22Rv1 (cell line): ENCODE data around the gene INSIG1.

Source experiments
- H3K27ac ChIP-seq: fragments of 450-650 bp; 2 replicates; pipeline ENCODE4 v1.5.1; 2017
- ZFX ChIP-seq: fragments of 450-650 bp; IDR thresholded peaks from 2 replicates; pipeline ENCODE4 v1.6.1; 2017; ENCODE audit warnings: antibody characterized with exemption, borderline replicate concordance
- TF ChIP-seq, protein P1 (sequence below): fragments of 450-650 bp; IDR thresholded peaks from 2 replicates; pipeline ENCODE4 v1.5.1; 2017; ENCODE audit warnings: mild to moderate bottlenecking

INSIG1 gene

DNA sequence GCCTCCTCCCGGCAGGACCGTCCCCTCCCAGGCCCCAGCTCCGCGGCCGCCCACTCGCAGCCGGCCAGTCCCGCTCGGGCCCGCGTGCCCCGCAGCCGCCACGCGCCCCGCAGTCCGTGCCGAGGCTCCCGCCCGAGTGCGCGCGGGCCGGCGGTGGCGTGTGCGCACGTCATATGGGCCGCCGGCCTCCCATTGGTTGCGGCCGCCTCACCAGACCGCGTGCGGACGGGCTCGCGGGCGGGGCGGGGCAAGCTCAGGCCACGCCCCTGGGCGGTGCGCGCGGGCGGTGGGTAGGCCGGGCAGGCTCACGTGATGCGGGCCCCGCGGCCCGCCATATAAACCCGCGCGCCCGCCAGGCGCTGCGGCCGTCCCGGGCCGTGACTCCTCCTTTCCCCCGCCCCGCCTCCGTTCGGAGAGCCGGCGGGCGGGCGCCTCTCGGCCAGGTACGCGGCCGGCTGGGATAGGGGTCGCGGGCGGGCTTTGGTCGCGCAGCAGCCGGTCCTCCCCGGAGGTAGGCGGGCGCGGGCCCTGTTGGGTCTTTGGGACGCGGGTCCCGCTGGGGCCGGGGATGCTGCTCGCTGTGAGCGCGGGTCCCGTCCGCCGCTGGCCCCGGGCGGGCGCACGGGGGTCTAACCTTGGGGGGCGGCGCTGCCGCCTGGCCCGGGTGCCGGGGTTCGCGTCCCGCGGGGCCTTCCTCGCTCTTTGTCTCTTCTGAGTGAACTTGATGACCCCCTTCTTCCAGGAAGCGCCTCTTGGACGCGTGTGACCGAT lies at the start of gene INSIG1:
INSIG1 (plus strand) TSS at position 362 of the 771 bp plus-strand sequence; CDS start at position 770, 408 bp downstream.
- TF ChIP-seq ZFX = no peak
- TF ChIP-seq, protein P1, sequence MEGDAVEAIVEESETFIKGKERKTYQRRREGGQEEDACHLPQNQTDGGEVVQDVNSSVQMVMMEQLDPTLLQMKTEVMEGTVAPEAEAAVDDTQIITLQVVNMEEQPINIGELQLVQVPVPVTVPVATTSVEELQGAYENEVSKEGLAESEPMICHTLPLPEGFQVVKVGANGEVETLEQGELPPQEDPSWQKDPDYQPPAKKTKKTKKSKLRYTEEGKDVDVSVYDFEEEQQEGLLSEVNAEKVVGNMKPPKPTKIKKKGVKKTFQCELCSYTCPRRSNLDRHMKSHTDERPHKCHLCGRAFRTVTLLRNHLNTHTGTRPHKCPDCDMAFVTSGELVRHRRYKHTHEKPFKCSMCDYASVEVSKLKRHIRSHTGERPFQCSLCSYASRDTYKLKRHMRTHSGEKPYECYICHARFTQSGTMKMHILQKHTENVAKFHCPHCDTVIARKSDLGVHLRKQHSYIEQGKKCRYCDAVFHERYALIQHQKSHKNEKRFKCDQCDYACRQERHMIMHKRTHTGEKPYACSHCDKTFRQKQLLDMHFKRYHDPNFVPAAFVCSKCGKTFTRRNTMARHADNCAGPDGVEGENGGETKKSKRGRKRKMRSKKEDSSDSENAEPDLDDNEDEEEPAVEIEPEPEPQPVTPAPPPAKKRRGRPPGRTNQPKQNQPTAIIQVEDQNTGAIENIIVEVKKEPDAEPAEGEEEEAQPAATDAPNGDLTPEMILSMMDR = no peak
- H3K27ac ChIP-seq = peak within 1 kb of the TSS; percentile 89

DNA sequence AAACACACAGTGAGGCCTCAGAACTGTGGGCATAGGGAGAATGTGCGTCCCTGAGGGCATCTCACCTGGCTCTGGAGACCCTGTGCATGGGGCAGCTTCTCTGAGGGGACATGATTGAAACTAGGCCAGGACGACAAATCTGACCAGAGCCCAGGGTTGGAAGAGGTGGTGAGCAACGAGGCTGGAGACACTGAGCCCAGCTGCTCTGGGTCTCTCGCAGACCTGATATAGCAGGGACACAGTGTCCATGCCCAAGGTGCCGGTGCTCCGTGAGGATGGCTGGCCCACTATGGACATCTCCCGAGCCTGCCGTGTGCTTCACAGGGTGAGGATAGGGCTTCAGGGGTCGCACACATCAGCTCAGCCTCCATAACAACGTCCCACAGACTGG lies 49.3 kb upstream of the INSIG1 start:
- TF ChIP-seq, protein P1 = no peak
- no peak for TF ChIP-seq ZFX
- no peak overlapping the region for H3K27ac ChIP-seq

DNA sequence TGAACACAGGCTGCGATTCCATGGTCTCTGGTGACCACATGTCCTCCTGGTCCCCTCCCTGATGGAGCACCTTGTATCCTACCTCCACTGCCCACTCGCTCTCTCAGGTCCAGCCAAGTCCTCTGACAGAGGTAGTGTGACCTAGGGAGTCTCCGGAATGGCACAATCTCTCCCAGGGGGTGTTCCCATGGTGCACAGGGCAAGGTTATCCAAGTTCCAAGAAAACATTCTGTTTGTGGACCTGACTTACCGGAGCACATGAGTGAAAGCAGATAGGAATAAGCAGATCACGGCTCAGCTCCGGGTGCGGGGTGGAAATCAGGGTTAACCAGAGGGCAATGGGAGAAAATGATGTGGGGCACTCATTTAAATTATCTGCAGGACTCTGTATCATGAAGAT lies 45.8 kb upstream of the INSIG1 start:
- TF ChIP-seq, protein P1 = no peak
- no peak for TF ChIP-seq ZFX
- no peak overlapping the region for H3K27ac ChIP-seq

DNA sequence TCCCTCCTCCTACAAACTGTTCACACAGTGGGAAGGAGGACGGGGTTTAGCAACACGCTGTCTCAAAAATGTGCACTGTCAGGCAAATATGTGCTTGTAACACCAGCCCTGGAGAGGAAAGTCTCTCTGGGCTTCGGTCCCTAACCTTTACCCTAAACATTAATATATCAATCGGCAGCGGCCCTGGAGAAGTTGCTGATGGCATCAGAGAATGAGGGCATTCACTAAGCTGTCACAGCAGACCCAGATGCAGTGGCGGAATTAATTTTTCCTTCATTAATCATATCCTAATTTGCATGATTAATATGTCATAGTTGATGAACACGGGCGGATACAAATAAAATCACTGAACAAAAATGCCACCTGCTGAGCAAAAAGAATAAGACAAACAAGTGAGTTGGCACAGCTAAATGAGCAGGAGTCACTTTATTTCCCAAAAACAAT lies 45.2 kb upstream of the INSIG1 start:
- H3K27ac ChIP-seq = no peak overlapping the region
- TF ChIP-seq, protein P1 = 0 out of 2 replicates have a peak, but pooled peaks have one; percentile 4
- no peak for TF ChIP-seq ZFX

DNA sequence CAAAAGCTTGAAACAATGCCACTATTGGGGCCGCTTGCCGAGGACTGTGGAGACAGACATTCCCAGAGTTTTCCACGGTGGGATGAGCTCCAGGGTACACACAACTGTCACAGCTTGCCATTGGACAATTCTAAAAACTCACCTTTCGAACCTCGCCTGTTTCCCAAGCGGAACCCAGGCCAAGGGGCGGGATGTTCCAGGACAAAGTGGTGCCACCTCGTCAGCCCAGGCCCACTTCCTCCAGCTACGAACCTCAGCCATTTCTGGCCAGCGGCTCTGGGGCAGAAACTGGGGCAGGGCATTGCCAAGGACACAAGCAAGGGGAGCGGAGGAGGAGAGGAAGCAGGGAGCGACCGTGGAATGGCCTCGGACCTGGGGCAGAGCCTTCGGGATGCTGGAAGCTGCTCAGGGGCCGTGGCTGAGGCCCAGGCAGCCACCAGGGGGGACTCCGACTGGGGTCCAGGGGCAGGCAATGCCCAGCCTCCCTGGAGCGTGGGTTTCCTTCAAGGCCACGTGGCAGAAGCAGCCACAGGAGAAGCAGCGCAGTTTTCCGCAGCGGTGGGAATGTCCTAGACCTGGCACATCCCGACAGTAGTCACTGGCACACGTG lies 44.7 kb upstream of the INSIG1 start:
- TF ChIP-seq ZFX = no peak
- TF ChIP-seq, protein P1 = no peak
- H3K27ac ChIP-seq = no peak overlapping the region

DNA sequence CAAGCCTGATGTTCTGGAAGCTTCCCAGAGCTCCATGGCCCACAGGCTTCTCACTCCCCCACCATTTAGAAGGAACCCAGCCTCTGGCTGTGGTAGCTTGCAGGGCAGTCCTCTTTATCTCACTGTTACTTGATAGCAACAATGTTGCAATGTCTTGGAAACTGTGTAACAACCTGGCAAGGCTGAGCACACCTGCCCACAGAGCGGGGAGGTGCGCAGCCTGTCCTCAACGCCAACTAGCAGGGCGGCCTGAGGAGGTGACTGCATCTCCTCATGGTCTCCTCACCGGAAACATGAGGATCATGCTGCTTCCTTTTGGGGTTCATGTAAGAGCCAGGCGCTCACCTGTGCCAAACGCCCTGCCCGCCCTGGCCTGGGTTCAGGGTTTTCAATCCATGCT lies 43.7 kb upstream of the INSIG1 start:
- TF ChIP-seq, protein P1 = no peak
- no peak for TF ChIP-seq ZFX
- no peak overlapping the region for H3K27ac ChIP-seq

DNA sequence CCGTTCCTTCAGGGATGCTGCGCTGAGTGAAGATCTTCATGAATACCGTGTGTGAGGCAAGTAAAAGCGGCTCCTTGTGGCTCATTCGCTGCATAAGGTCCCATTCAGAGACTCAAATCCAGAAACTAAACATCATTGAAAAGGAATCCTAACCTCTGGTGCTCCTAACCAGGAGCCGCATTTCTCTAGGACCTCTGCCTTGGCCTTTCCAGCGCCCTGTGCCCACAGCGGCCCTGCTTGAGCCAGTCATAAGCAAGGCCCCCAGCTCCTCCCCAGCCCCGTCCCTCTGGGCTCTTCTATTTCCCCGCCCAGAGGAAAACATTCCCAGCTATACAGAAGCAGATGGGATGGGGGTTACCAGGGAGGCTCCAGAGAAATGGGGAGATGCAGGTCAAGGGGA lies 42.6 kb upstream of the INSIG1 start:
- no peak overlapping the region for H3K27ac ChIP-seq
- no peak for TF ChIP-seq ZFX
- TF ChIP-seq, protein P1 = no peak
